ENCODE results near the gene FNBP1. TPM values are rescaled to one million over a fixed set of nuclear protein-coding genes. Genes with fewer than 3 reads are reported as not detected.
"Not testable (repeated sequence)": the region's sequence is repeated elsewhere in the genome, so short reads cannot be mapped to it uniquely, and the experiment has no call there.

The FNBP1 gene
- total RNA-seq, 2 donors from 2014 or later: 17.1 to 17.9 TPM

GRCh38 chr9:130024597-130024994, 18.4 kb downstream of the FNBP1 start:
- peaks cover 17% of the 10 kb centered on the region for H3K4me1 ChIP-seq
- DNase-seq (no peak), ATAC-seq (no peak)
- WGBS, 2 donors: 57 to 73% methylated on average over 5 of the region's 5 CpGs
- intact Hi-C loops (cut with DNase I): no loop called here
- no peak overlapping the region for H3K4me3 ChIP-seq
- TF ChIP-seq CTCF (IDR thresholded peaks at IDR 0.05) (no peak), POLR2A (IDR thresholded peaks at IDR 0.05) (no peak)
- no peaks in the 10 kb centered on the region for H3K36me3 ChIP-seq (replicated peaks in 1 of 2; ENCODE audit: insufficient read depth in 1 of 2, low read depth in 2 of 2)
- H3K27me3 ChIP-seq: no peaks in the 10 kb centered on the region
- H3K27ac ChIP-seq: no peak overlapping the region
- H3K9me3 ChIP-seq: no peaks in the 10 kb centered on the region

- intact Hi-C loops (cut with DNase I): no loop called here
- TF ChIP-seq POLR2A (IDR thresholded peaks at IDR 0.05) (no peak), CTCF (IDR thresholded peaks at IDR 0.05) (no peak)
- Histone ChIP-seq H3K9me3 (no peaks in the 10 kb centered on the region), H3K4me3 (no peak overlapping the region), H3K36me3 (replicated peaks in 1 of 2; ENCODE audit: insufficient read depth in 1 of 2, low read depth in 2 of 2) (no peaks in the 10 kb centered on the region), H3K4me1 (peaks cover 14% of the 10 kb centered on the region), H3K27me3 (no peaks in the 10 kb centered on the region), H3K27ac (no peak overlapping the region)
- DNase-seq: no peak
- ATAC-seq: no peak
- 90 to 96% methylated on average over 3 of the region's 3 CpGs for WGBS, 2 donors
Observed at GRCh38 chr9:130023994-130024596, 18.9 kb downstream of the FNBP1 start.

- DNase-seq (no peak), ATAC-seq (no peak)
- Histone ChIP-seq H3K27ac (no peak overlapping the region), H3K27me3 (no peaks in the 10 kb centered on the region), H3K36me3 (replicated peaks in 1 of 2; ENCODE audit: insufficient read depth in 1 of 2, low read depth in 2 of 2) (no peaks in the 10 kb centered on the region), H3K4me1 (peaks cover 6% of the 10 kb centered on the region), H3K4me3 (no peak overlapping the region), H3K9me3 (no peaks in the 10 kb centered on the region)
- intact Hi-C loops (cut with DNase I): no loop called here
- TF ChIP-seq CTCF (IDR thresholded peaks at IDR 0.05): no peak
- WGBS, 2 donors: 77 to 84% methylated on average over 7 of the region's 7 CpGs
Observed at GRCh38 chr9:130023144-130023787, 19.7 kb downstream of the FNBP1 start.

- Histone ChIP-seq H3K36me3 (replicated peaks in 1 of 2; ENCODE audit: insufficient read depth in 1 of 2, low read depth in 2 of 2) (no peaks in the 10 kb centered on the region), H3K27me3 (no peaks in the 10 kb centered on the region), H3K4me3 (no peak overlapping the region), H3K9me3 (no peaks in the 10 kb centered on the region), H3K4me1 (peaks cover 6% of the 10 kb centered on the region), H3K27ac (no peak overlapping the region)
- no peak for ATAC-seq
- no peak for DNase-seq
- 82 to 83% methylated on average over 8 of the region's 8 CpGs for WGBS, 2 donors
- intact Hi-C loops (cut with DNase I): no loop called here
- TF ChIP-seq CTCF (IDR thresholded peaks at IDR 0.05): no peak
- TF ChIP-seq POLR2A (IDR thresholded peaks at IDR 0.05): no peak
Observed at GRCh38 chr9:130022566-130023143, 20.3 kb downstream of the FNBP1 start.

GRCh38 chr9:130021842-130022241, 21.1 kb downstream of the FNBP1 start:
- H3K4me1 ChIP-seq; DNase-seq; H3K27ac ChIP-seq; intact Hi-C loops (cut with DNase I); H3K9me3 ChIP-seq; H3K36me3 ChIP-seq (replicated peaks in 1 of 2; ENCODE audit: insufficient read depth in 1 of 2, low read depth in 2 of 2); H3K27me3 ChIP-seq; H3K4me3 ChIP-seq; ATAC-seq: not testable (repeated sequence)
- 95 to 100% methylated on average over 3 of the region's 3 CpGs for WGBS, 2 donors

Measured in body of pancreas (tissue), 4 donors.